GM12891 (cell line): ENCODE measurements around the gene CD300LF.

ENCODE experiments used
- PAX5 ChIP-seq: IDR thresholded peaks from 2 replicates; pipeline ENCODE4 v1.6.1; 2011; ENCODE audit warnings: low read length, moderate library complexity, mild to moderate bottlenecking; ENCODE audit not compliant: insufficient read depth, severe bottlenecking
- POLR2A ChIP-seq: IDR thresholded peaks from 2 replicates; pipeline ENCODE4 v1.6.1; 2011; ENCODE audit warnings: low read depth, low read length, control low read depth
- POLR2AphosphoS5 ChIP-seq: IDR thresholded peaks from 2 replicates; pipeline ENCODE4 v1.6.1; 2011; ENCODE audit warnings: low read depth, low read length, control low read depth
- POU2F2 ChIP-seq: IDR thresholded peaks from 2 replicates; pipeline ENCODE4 v1.6.1; 2011; ENCODE audit warnings: low read depth, mild to moderate bottlenecking, control low read depth, low read length, moderate library complexity
- SPI1 ChIP-seq: IDR thresholded peaks from 2 replicates; pipeline ENCODE4 v1.6.1; 2011; ENCODE audit warnings: low read depth, low read length, control low read depth
- TAF1 ChIP-seq: IDR thresholded peaks from 2 replicates; pipeline ENCODE4 v1.6.1; 2011; ENCODE audit warnings: low read depth, low read length, control low read depth

GRCh38 chr17:74729866-74730265 lies 17.1 kb upstream of the CD300LF start:
- TF ChIP-seq TAF1 (no peak), SPI1 (no peak), POLR2A (no peak), POLR2AphosphoS5 (no peak), PAX5 (no peak), POU2F2 (no peak)
